ENCODE measurements around the gene CDKAL1.
"Not testable (repeated sequence)": the region's sequence is repeated elsewhere in the genome, so short reads cannot be mapped to it uniquely, and the experiment has no call there.

Gene CDKAL1

DNA sequence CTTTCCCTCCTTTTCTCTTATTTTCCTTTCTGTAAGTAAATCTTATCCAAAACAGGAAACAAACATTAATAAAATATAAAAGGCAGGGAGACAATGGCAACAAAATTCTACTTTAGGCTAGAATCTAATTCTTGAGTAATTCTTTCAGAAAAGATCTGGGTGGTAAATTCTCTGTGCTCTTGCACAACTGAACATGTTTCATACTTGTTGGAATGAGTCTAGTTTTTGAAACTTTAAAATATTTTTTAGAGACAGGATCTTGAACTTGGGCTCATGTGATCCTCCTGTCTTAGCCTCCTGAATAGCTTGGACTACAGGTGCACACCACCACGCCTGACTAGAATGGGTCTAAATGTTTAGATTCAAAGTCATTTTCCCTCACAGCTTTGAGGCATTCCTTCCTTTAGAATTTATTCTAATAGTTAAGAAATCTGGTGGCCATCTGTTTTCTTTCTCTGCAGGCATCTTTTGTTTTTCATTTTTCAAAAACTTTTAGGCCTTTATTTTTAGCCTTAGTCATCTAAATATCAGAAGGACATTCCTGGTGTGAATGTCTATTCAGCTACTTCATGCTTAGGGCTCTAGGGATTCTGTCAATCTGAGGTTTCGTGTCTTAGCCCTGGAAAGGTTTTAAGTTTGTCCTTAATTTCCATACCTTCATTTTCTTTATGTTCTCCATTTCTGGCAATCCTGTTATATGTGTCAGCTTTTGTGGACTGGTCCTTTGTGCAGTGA, 76.5 kb downstream of the CDKAL1 start:
- Histone ChIP-seq H3K4me3 (ENCODE audit: extremely low read depth, insufficient read depth, low read length, poor library complexity, severe bottlenecking) (no peak overlapping the region), H3K27ac (ENCODE audit: low read depth, low read length, severe bottlenecking) (no peak overlapping the region), H3K4me1 (ENCODE audit: control insufficient read depth, insufficient read depth, low read length, poor library complexity, severe bottlenecking) (no peaks in the 10 kb centered on the region), H3K36me3 (ENCODE audit: control insufficient read depth, insufficient read depth, low read length) (no peaks in the 10 kb centered on the region), H3K9me3 (ENCODE audit: control insufficient read depth, low read length) (no peaks in the 10 kb centered on the region)
- WGBS, 2 experiments (ENCODE audit: insufficient coverage in 2 of 2), result 100% methylated on average over 1 of the region's 2 CpGs; no CpG with 5 or more reads in 1 of the 2 experiments

DNA sequence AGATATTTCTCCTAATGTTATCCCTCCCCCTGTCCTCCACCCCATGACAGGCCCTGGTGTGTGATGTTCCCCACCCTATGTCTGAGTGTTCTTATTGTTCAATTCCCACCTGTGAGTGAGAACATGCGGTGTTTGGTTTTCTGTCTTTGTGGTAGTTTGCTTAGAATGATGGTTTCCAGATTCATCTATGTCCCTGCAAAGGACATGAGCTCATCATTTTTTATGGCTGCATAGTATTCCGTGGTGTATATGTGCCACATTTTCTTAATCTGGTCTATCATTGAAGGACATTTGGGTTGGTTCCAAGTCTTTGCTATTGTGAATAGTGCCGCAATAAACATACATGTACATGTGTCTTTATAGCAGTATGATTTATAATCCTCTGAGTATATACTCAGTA, 83.3 kb downstream of the CDKAL1 start:
- H3K4me1 ChIP-seq (ENCODE audit: control insufficient read depth, insufficient read depth, low read length, poor library complexity, severe bottlenecking); H3K36me3 ChIP-seq (ENCODE audit: control insufficient read depth, insufficient read depth, low read length); H3K4me3 ChIP-seq (ENCODE audit: extremely low read depth, insufficient read depth, low read length, poor library complexity, severe bottlenecking); H3K27ac ChIP-seq (ENCODE audit: low read depth, low read length, severe bottlenecking); H3K9me3 ChIP-seq (ENCODE audit: control insufficient read depth, low read length): not testable (repeated sequence)
- WGBS, 2 experiments (ENCODE audit: insufficient coverage in 2 of 2), result 83% methylated on average over 1 of the region's 3 CpGs

DNA sequence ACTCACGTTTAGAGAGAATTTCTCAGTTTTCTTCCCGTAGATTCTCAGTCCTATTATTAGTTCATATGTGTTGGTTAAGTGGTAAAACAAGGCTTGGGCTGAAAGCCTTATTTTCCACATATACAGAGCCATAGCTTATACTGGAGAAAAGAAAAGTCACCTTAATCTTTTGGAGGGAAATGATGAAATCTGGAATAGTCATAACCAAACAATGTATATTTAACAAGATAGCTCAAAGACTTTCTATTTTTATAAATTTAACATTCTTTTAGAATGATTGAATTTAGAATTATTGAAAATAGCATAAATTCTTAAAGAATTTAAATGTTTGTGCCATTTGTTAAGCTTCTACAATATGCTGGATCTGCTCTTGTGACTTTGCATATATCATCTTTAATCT, 85.8 kb downstream of the CDKAL1 start:
- WGBS, 2 experiments (ENCODE audit: insufficient coverage in 2 of 2), result no CpG with 5 or more reads among the region's 2 CpGs
- H3K36me3 ChIP-seq (ENCODE audit: control insufficient read depth, insufficient read depth, low read length), result no peaks in the 10 kb centered on the region
- H3K4me1 ChIP-seq (ENCODE audit: control insufficient read depth, insufficient read depth, low read length, poor library complexity, severe bottlenecking), result no peaks in the 10 kb centered on the region
- H3K4me3 ChIP-seq (ENCODE audit: extremely low read depth, insufficient read depth, low read length, poor library complexity, severe bottlenecking), result no peak overlapping the region
- H3K9me3 ChIP-seq (ENCODE audit: control insufficient read depth, low read length), result no peaks in the 10 kb centered on the region
- no peak overlapping the region for H3K27ac ChIP-seq (ENCODE audit: low read depth, low read length, severe bottlenecking)

DNA sequence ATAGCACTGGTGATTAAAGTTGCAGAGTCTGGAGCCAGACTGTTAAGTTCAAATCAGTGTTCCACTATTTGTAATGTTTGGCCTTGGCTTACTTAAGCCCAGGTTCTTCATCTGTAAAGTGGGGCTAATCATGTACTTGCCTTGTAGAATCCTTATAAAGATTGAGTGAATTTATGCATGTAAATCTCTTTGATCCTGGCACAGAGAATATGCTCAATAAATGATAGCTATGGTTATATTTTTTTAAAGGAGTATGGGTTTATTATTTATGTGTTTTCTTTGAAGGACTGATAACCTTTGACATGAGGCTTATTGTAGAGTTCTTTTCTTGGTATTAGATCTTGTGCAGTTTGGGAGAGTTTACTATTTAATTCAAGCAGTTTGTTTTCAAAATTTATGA, 89.5 kb downstream of the CDKAL1 start:
- no peaks in the 10 kb centered on the region for H3K4me1 ChIP-seq (ENCODE audit: control insufficient read depth, insufficient read depth, low read length, poor library complexity, severe bottlenecking)
- H3K27ac ChIP-seq (ENCODE audit: low read depth, low read length, severe bottlenecking), result no peak overlapping the region
- H3K9me3 ChIP-seq (ENCODE audit: control insufficient read depth, low read length), result no peaks in the 10 kb centered on the region
- no peaks in the 10 kb centered on the region for H3K36me3 ChIP-seq (ENCODE audit: control insufficient read depth, insufficient read depth, low read length)
- H3K4me3 ChIP-seq (ENCODE audit: extremely low read depth, insufficient read depth, low read length, poor library complexity, severe bottlenecking), result no peak overlapping the region

DNA sequence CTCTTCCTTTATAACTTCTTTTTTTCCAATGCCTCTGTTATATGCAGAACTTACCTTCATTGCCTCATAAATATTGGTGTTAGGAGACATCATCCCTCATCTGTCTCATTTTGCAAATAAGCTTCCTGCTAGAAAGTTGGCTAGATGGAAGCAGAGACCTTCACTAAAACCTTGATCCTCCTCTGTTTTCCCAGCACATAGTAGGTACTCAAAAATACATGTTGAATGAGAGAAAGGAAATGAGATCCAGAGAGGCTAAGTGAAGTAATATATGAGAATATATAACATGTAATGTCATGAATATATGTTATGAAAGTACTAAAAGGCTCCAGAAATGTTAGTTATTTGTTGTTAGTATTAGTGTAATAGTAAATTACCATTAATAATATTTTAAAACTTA, 91.9 kb downstream of the CDKAL1 start:
- H3K4me3 ChIP-seq (ENCODE audit: extremely low read depth, insufficient read depth, low read length, poor library complexity, severe bottlenecking), result no peak overlapping the region
- H3K4me1 ChIP-seq (ENCODE audit: control insufficient read depth, insufficient read depth, low read length, poor library complexity, severe bottlenecking), result no peaks in the 10 kb centered on the region
- H3K36me3 ChIP-seq (ENCODE audit: control insufficient read depth, insufficient read depth, low read length), result no peaks in the 10 kb centered on the region
- no peaks in the 10 kb centered on the region for H3K9me3 ChIP-seq (ENCODE audit: control insufficient read depth, low read length)
- no peak overlapping the region for H3K27ac ChIP-seq (ENCODE audit: low read depth, low read length, severe bottlenecking)

DNA sequence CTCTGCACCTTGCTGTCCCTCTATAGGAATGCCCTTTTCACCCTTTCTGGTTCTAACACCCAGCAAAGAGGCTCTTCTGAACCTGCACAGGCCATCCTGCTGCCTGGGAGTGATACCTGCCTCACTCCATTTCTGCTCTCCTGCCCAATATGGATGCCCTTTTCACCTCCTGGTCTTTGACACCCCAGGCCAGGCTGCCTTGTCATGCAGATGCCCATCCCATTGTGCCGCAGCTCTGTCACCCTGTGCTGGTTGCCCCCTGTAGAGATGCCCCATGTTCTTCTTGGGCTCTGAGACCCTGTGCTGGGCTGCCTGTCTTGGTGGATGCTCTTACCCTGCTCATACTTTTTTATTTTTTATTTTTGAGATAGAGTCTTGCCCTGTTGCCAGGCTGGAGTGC, 95.3 kb downstream of the CDKAL1 start:
- 100% methylated on average over 1 of the region's 1 CpG for WGBS, 2 experiments (ENCODE audit: insufficient coverage in 2 of 2)
- no peaks in the 10 kb centered on the region for H3K9me3 ChIP-seq (ENCODE audit: control insufficient read depth, low read length)

DNA sequence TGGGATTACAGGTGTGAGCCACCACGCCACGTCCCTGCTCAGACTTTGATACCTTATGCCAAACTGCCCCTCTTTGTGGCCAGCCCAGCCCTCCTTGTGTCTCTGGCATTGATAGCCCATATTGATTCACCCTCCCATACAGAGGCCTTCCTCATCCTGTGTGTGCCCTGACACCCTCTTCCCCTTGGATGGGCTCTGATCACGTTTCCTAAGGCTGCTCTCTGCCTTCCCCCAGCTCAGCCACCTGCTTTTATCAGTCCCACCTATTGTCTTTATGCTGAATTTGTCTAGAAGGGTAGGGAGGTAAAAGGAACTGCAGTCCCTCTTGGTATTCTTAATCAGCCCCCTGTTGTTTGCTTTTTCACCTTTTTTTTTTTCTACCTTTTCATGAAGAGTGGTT, 95.9 kb downstream of the CDKAL1 start:
- Histone ChIP-seq H3K9me3 (ENCODE audit: control insufficient read depth, low read length) (no peaks in the 10 kb centered on the region), H3K4me3 (ENCODE audit: extremely low read depth, insufficient read depth, low read length, poor library complexity, severe bottlenecking) (no peak overlapping the region), H3K4me1 (ENCODE audit: control insufficient read depth, insufficient read depth, low read length, poor library complexity, severe bottlenecking) (no peaks in the 10 kb centered on the region), H3K36me3 (ENCODE audit: control insufficient read depth, insufficient read depth, low read length) (no peaks in the 10 kb centered on the region), H3K27ac (ENCODE audit: low read depth, low read length, severe bottlenecking) (no peak overlapping the region)
- 83 to 95% methylated on average over 2 of the region's 3 CpGs for WGBS, 2 experiments (ENCODE audit: insufficient coverage in 2 of 2)

More for the DNA sequence above, 95.3 kb downstream of the CDKAL1 start:
- Histone ChIP-seq H3K4me3 (ENCODE audit: extremely low read depth, insufficient read depth, low read length, poor library complexity, severe bottlenecking) (no peak overlapping the region), H3K4me1 (ENCODE audit: control insufficient read depth, insufficient read depth, low read length, poor library complexity, severe bottlenecking) (no peaks in the 10 kb centered on the region), H3K36me3 (ENCODE audit: control insufficient read depth, insufficient read depth, low read length) (no peaks in the 10 kb centered on the region), H3K27ac (ENCODE audit: low read depth, low read length, severe bottlenecking) (no peak overlapping the region)

DNA sequence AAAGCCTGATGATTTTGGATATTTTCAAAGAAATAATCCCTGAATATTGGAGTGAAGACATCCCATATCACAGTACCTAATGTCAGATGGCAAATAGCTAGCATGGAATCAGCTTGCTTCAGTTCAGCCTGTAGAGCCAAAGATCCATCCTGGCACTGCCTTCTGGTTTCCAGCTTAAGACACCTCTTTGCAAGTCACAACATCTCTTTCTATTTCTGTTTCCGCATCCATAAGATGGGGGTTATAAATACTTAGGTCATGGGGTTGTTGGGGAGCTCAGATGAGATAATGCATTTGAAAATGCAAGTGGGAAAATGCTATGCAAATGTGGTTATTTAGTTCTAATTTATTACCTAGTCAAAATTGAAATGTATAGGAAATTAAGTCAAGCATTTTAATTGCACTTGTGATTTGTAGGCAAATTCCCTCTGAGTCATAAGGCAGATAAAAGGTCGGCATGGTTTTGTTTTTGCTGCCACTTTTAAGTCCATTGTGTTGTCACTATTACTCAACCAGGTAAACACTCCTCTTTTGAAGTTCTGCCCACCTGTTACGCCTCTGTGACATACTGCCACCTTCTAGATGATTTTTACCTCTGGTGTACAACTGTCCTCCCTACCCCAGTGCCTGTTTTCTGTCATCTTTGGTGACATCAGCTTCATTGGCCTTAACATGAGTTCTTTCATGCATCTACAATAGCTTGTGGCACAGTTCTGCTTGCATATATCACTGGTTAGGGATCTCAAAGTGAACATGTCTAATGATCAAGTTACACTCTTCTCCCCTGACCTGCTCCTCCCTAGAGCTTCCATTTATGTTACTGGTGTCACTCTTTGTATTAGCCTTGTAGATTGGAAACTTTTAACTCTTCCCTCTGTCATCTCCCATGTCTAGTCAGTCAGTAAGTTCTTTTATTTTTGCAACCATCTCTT, 96.6 kb downstream of the CDKAL1 start:
- Histone ChIP-seq H3K27ac (ENCODE audit: low read depth, low read length, severe bottlenecking) (no peak overlapping the region), H3K9me3 (ENCODE audit: control insufficient read depth, low read length) (no peaks in the 10 kb centered on the region), H3K4me3 (ENCODE audit: extremely low read depth, insufficient read depth, low read length, poor library complexity, severe bottlenecking) (no peak overlapping the region), H3K4me1 (ENCODE audit: control insufficient read depth, insufficient read depth, low read length, poor library complexity, severe bottlenecking) (no peaks in the 10 kb centered on the region), H3K36me3 (ENCODE audit: control insufficient read depth, insufficient read depth, low read length) (no peaks in the 10 kb centered on the region)
- WGBS, 2 experiments (ENCODE audit: insufficient coverage in 2 of 2), result 90 to 100% methylated on average over 2 of the region's 3 CpGs

DNA sequence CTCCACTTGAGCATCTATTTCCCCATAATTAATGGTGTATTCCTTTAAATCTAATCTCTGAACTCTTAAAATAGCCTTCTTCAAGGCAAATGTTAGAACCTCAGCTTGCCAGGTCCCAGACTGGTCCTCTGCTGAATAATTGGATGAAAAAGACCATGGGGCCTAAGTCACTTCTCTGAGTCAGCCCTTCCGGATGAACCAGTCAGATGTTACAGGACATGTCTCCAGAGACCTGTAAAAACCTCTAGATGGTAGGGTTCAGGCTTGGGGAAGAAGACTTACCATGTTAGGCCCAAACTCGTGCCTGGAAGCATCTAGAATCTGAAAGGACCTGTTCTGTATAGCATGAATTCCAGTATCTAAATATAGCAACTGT, 97.3 kb downstream of the CDKAL1 start:
- no peak overlapping the region for H3K4me3 ChIP-seq (ENCODE audit: extremely low read depth, insufficient read depth, low read length, poor library complexity, severe bottlenecking)
- no peaks in the 10 kb centered on the region for H3K9me3 ChIP-seq (ENCODE audit: control insufficient read depth, low read length)
- 100% methylated on average over 1 of the region's 2 CpGs for WGBS, 2 experiments (ENCODE audit: insufficient coverage in 2 of 2)
- H3K4me1 ChIP-seq (ENCODE audit: control insufficient read depth, insufficient read depth, low read length, poor library complexity, severe bottlenecking), result no peaks in the 10 kb centered on the region
- no peaks in the 10 kb centered on the region for H3K36me3 ChIP-seq (ENCODE audit: control insufficient read depth, insufficient read depth, low read length)
- no peak overlapping the region for H3K27ac ChIP-seq (ENCODE audit: low read depth, low read length, severe bottlenecking)

DNA sequence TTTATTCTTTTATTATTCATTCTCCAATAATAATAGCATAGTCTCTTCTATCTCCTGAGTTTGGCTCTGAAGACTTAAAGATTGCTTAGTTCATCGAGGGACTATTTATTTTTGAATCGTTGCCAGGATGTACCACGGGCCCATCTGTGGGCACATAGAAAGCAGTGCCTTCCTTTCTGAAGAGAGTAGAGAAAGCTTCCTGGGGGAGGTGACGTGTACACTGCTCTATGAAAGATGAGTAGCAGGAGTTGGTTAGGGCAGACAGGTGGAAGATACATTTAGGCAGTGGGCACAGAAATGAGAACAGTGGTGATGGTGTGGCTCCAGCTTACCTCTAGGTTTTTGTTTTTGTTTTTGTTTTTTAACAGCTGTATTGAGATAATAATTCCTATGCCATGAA, 98.4 kb downstream of the CDKAL1 start:
- H3K4me1 ChIP-seq (ENCODE audit: control insufficient read depth, insufficient read depth, low read length, poor library complexity, severe bottlenecking), result no peaks in the 10 kb centered on the region
- no peak overlapping the region for H3K27ac ChIP-seq (ENCODE audit: low read depth, low read length, severe bottlenecking)
- no peak overlapping the region for H3K4me3 ChIP-seq (ENCODE audit: extremely low read depth, insufficient read depth, low read length, poor library complexity, severe bottlenecking)
- H3K36me3 ChIP-seq (ENCODE audit: control insufficient read depth, insufficient read depth, low read length), result no peaks in the 10 kb centered on the region
- 94 to 100% methylated on average over 3 to 4 of the region's 4 CpGs for WGBS, 2 experiments (ENCODE audit: insufficient coverage in 2 of 2)
- no peaks in the 10 kb centered on the region for H3K9me3 ChIP-seq (ENCODE audit: control insufficient read depth, low read length)
